Muscle of arm (tissue), 12 donors: Measurements from ENCODE around the gene KLHDC3. TPM values are rescaled to one million over a fixed set of nuclear protein-coding genes. Genes with fewer than 3 reads are reported as not detected.

Experiments used
- DNase-seq: peaks from one replicate; pipeline ENCODE4 v3.0.0-alpha.2; 2013
- polyA plus RNA-seq, 12 donors: library from polyadenylated mRNA; unstranded; fragments of 120-200 nt; gene quantifications; one replicate each; pipeline ENCODE4 v1.2.1, GENCODE V29; 2013; ENCODE audit not compliant: insufficient read length in 12 of 12

Gene KLHDC3
- polyA plus RNA-seq, 12 donors, result 120 to 250 (median 193) TPM

DNA sequence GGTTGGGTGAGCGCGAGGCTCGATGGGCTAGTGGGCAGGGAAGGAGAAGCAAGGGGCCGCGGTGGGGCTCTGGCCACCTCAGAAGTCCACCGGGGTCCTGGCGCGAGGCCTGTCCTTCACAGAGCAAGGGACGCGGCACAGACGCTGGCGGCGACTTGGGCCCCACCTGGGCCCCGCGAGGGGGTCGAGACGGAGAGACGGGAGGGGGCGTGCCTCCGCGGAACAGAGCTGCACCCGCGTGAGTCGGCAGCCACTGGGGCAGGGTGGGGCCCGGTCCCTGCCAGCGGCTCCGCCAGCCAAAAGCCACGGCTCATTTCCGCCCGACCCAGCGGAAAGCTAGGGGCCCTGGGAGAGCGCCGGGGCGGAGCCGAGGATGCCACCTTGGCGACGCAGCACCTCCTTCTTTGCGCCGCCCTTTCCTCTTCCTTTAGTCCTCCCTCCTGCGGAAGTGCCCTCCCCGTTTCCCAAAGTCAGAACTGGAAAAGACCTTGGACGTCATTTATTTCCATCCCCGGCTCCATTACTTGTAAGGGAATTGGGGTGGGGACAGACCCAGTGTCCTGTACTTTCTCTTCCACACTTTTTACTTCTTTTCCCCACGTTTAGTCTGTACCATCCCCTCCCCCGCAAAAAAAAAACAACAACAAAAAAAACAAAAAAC, 39.6 kb downstream of the KLHDC3 start, which contains the start of gene CUL7:
CUL7 (minus strand) TSS at position 307 of the 661 bp plus-strand sequence. CDS start 1,063 bp downstream, outside the sequence.
- peak; percentile 96 for DNase-seq

DNA sequence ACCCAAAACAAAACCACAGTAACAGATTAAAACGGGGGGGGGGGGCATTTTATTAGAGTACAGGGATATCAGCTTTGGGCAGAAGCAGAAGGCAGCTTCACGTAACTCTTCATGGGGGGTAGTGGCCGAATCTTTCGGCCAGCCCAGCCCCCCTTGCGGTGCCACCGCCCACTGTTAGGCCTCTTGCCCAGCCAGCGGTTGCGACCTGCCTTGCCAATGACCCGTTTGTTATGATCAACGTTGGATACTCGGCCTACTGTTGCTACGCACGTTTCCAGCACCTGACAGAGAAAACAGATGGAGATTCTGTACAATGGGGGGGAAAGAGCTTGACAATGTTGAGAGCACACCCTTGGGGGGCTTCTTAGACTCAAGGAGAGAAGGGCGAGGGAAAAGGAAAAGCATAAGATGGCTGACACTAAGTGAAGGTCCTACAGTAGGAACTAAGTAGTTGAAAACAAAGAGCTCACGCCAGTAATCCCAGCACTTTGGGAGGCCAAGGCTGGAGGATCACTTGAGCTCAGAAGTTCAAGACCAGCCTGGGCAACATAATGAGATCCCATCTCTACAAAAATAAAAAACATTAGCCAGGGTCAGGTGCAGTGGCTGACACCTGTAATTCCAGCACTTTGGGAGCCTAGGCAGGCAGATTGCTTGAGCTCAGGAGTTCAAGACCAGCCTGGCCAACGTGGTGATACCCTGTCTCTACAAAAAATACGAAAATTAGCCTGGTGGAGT, 40.3 kb downstream of the KLHDC3 start:
- no peak for DNase-seq

DNA sequence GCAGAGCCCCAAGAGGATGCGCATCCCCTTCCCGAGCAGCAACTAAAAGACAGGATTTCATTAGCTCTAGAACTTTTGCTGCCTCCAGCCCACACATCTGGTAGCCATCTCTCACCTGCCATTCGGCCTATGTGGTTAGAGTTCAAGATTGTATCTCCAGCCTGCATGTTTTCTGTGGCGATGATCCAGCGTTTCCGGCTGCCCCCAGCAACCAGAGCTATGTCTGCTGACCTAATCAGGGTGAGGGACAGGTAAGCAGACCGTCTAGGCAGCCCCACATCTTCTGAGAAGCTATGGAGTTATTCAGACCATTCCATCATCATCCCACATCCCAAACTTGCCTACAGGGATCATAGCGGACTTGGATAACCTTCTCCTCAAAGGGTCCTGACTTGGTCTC, 41.9 kb downstream of the KLHDC3 start:
- no peak for DNase-seq

DNA sequence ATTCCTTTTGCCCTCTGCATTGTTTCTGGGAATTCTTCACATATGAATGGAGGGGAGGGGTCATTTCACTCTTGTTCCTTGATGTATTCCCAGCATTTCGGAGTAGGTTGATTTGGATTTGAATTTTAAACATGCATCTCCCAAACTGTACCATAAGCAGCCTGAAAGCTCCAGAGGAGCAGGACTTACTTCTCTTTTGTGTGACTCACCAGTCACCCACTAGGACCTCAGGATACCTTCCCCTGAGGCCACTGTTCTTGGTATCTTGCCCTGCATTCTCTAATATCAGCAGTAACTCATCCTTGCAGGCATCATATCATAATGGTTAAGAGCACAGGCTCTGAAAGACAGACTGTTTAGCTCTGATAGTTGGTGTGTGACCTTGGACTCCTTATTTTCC, 44.5 kb downstream of the KLHDC3 start:
- DNase-seq, result no peak

DNA sequence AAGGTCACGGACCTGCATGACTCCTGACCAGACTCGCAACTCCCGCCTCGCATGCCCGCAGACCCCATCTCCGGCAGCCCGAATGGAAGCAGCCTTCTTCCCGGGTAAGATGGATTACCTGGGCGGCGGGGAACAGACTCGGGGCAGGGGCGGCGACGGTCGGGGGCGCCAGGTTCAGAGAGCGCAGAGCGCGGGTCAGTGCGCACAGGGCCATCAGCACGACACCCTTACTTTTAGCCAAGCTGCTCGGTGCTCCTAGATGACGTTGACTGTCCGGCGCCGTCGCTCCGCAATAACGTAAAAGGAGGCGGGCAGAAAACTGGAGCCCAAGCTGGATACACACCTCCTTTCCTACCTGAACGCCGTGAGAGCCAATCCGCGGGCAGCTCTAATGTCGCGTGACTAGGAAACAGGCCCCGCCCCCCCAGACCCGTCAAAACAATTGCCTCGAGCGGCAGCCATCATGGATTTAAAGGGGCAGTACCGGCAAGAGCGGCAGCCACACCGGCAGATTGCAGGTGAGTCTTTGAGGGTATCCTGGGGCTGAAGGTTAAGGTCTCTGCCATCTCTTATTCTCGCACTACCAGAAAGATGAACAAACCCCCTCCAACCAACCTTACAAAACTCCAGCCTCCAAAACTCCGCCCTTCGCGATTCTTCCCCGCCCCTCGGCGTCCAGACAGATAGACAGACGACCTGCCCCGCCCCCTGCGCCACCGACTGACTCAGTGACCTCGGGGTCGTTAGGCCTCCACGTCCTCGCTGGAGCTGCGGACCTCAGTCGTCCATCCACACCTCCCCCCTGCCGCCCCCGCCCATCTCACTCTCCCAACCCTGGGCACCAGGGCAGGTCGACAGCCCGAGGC, 45.4 kb downstream of the KLHDC3 start, which contains the start of the genes KLC4 and MRPL2:
KLC4 (plus strand) TSS at position 464 of the 866 bp plus-strand sequence. CDS start 1,705 bp downstream, outside the sequence.
MRPL2 (minus strand) TSS at position 267 of the 866 bp plus-strand sequence; CDS start at position 214, 53 bp downstream.
- peak; percentile 99 for DNase-seq

DNA sequence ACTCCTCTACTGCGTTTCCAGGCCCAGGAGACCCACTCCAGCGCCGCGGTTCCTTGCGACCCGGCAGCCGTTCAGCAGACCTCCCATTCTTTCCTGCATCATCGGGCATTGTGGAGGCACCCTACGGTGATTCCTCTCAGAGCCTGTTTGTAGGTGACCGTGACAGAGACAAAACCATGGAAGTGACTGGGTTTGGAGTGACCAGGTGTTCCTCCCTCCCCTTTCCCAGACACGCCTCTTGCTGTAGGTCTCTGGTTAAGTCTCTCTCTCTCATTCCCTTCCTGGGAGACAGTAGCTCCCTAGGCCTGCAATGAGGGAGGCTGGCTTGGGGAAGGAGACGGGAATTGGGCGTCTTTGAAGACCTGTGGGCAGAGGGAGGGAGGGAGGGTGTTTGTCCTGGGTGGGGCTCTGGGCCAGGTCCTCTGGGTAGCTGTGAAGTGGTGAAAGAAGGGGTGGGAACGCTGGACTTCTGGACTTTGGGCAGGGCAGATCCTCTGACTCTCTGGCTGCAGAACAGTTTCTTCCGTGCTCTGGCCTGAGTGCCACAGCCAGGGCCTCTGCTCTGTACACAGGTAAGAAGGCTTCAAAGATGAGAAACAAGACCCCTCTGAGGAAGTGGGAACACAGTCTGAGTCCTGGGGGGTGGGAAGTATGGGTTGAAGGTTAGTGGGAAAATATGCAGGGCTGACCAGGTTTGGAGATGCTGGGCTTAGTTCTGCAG, 46.1 kb downstream of the KLHDC3 start:
- no peak for DNase-seq

DNA sequence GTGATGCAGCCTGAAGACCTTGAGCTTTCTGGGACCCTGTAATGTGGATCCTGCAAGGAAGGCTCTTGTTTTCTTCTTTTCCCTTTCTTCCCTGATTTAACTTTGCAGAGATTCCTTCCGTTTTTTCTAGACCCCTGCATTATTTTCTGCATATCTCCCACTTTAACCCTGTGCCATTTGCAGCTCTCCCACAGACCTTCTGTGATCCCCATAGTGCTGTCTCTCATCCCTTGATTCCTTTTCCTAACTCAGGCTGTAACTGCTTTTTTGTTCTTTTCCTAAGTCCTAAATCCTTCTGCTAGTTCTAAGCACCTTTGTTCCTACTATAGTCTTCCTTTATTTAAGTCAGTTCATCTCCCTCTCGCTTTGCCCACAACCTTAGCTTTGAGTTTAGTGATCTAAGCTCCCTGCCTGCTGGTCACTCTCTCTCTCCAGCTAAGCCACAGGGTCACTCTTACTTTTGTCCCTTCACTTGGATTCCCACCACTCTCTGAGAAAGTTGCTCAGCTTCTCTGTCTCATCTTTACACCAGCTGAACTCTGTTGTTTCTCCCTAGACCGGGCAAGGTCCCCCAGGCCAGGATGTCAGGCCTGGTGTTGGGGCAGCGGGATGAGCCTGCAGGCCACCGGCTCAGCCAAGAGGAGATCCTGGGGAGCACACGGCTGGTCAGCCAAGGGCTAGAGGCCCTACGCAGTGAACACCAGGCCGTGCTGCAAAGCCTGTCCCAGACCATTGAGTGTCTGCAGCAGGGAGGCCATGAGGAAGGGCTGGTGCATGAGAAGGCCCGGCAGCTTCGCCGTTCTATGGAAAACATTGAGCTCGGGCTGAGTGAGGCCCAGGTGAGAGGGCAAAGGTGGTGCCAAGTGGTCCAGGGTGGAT, 46.9 kb downstream of the KLHDC3 start:
- no peak for DNase-seq

DNA sequence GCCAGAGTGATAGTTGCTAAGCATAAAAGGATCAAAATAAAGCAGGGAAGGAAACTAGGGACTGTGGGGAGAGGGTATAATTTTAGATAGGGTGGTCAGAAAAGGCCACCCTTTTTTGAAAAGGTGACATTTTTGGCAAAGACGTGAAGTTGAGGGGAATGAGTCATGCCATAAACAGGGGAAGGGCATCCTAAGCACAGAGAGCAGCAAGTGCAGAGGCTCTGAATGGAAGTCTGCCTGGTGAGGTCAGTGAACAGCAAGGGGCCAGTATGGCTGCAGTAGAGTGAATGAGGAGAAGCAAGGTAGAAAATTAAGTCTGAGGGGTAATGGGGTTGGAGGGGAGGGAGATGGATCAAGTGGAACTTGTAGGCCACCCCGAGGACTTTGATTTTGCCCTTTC, 47.8 kb downstream of the KLHDC3 start:
- no peak for DNase-seq

DNA sequence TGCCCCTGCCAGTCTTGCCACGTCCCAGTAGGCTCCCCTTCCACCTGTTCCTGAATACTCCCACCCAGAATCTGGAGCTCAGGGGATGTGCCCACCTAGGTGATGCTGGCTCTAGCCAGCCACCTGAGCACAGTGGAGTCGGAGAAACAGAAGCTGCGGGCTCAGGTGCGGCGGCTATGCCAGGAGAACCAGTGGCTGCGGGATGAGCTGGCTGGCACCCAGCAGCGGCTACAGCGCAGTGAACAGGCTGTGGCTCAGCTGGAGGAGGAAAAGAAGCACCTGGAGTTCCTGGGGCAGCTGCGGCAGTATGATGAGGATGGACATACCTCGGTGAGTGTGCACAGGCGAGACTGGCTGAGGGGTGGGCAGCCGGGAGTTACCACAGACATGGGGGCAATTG, 48.8 kb downstream of the KLHDC3 start:
- DNase-seq, result no peak

DNA sequence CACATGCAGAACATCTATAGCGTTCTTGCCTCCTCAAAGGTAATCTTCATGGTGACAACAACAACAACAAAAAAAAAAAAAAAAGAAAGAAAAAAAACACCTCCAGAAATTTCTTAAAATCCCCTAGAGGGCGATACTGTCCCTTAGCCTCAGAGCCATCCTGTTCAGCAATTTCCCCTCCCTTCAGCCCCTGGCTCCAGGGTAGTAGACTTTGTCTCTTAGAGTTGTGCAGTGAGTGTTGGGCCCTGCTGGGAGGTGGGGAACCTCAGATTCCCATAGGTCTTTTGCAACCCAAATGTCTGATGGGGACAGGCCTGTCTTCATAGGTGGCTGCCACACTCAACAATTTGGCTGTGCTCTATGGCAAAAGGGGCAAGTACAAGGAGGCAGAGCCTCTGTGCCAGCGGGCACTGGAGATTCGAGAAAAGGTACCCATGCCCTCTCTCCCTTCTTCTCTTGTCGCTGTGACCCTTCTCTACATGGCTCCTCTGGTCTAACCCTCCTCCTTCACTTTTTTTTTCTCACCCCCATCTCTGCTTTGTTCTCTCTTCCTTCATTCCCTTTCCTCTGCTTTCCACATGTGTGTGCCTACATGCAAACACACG, 56.1 kb downstream of the KLHDC3 start:
- no peak for DNase-seq

Other genes with a start within 250 kb of the KLHDC3 start
- gene BICRAL, start 232.2 kb upstream of the KLHDC3 start, polyA plus RNA-seq, result 100 to 1,000 TPM in 1 of 12 donors, 10 to 100 TPM in 11; 11.7 to 127 (median 14.3) TPM
- 100 to 1,000 TPM in 1 of 12 donors, 10 to 100 TPM in 11; 51.3 to 224 (median 80.8) TPM for gene RPL7L1, start 134.6 kb upstream of the KLHDC3 start, polyA plus RNA-seq
- under 1 TPM in 1 of 12 donors, not detected in 11; 0.44 TPM for gene PTCRA, start 98.2 kb upstream of the KLHDC3 start, polyA plus RNA-seq
- 10 to 100 TPM in 11 of 12 donors, not detected in 1; 21.5 to 35.1 (median 26.3) TPM for gene CNPY3, start 84.8 kb upstream of the KLHDC3 start, polyA plus RNA-seq
- under 1 TPM in 10 of 12 donors, not detected in 2; 0.23 to 0.88 (median 0.40) TPM for gene GNMT, start 53.5 kb upstream of the KLHDC3 start, polyA plus RNA-seq
- gene PEX6, start 35.1 kb upstream of the KLHDC3 start, polyA plus RNA-seq, result 10 to 100 TPM in 10 of 12 donors, 1 to 10 TPM in 1, not detected in 1; 7.7 to 26.6 (median 18.1) TPM
- 10 to 100 TPM in 11 of 12 donors, not detected in 1; 40.0 to 58.7 (median 43.7) TPM for gene PPP2R5D, start 29.7 kb upstream of the KLHDC3 start, polyA plus RNA-seq
- gene MEA1, start 303 bp upstream of the KLHDC3 start, polyA plus RNA-seq, result 10 to 100 TPM in 11 of 12 donors, not detected in 1; 38.6 to 59.5 (median 44.8) TPM
- 10 to 100 TPM in 11 of 12 donors, not detected in 1; 27.3 to 53.6 (median 47.8) TPM for gene RRP36, start 7.4 kb downstream of the KLHDC3 start, polyA plus RNA-seq
- gene CUL7, start 39.6 kb downstream of the KLHDC3 start, polyA plus RNA-seq, result 10 to 100 TPM in 11 of 12 donors, not detected in 1; 24.3 to 48.6 (median 37.9) TPM
- 10 to 100 TPM in 11 of 12 donors, not detected in 1; 35.2 to 51.9 (median 41.8) TPM for gene MRPL2, start 45.2 kb downstream of the KLHDC3 start, polyA plus RNA-seq
- gene KLC4, start 45.4 kb downstream of the KLHDC3 start, polyA plus RNA-seq, result 10 to 100 TPM in 11 of 12 donors, not detected in 1; 17.6 to 54.7 (median 24.4) TPM
- 100 to 1,000 TPM in 2 of 12 donors, 10 to 100 TPM in 9, not detected in 1; 35.2 to 193 (median 63.8) TPM for gene PTK7, start 62.1 kb downstream of the KLHDC3 start, polyA plus RNA-seq
- 100 to 1,000 TPM in 1 of 12 donors, 10 to 100 TPM in 11; 34.9 to 100 (median 45.3) TPM for gene SRF, start 157.0 kb downstream of the KLHDC3 start, polyA plus RNA-seq
- gene CUL9, start 167.9 kb downstream of the KLHDC3 start, polyA plus RNA-seq, result 10 to 100 TPM in 10 of 12 donors, 1 to 10 TPM in 1, not detected in 1; 6.9 to 40.8 (median 14.7) TPM
- gene DNPH1, start 215.2 kb downstream of the KLHDC3 start, polyA plus RNA-seq, result 10 to 100 TPM in 11 of 12 donors, not detected in 1; 11.6 to 60.2 (median 16.5) TPM
- gene TTBK1, start 229.2 kb downstream of the KLHDC3 start, polyA plus RNA-seq, result under 1 TPM in 8 of 12 donors, not detected in 4; 0.05 to 0.15 (median 0.07) TPM